KMS-11 (cell line): ENCODE measurements around the gene DOK6.

Experiments used
- H2AFZ ChIP-seq: fragments of 200-600 bp; sonication (generic); 2 replicates; pipeline ENCODE4 v1.6.1; 2016; ENCODE audit warnings: antibody characterized with exemption, mixed run types, low read depth
- H3K27ac ChIP-seq: fragments of 200-600 bp; sonication (generic); 2 replicates; pipeline ENCODE4 v1.6.1; 2016; ENCODE audit warnings: mild to moderate bottlenecking, mixed run types
- H3K27me3 ChIP-seq: fragments of 200-600 bp; sonication (generic); 2 replicates; pipeline ENCODE4 v1.6.1; 2017; ENCODE audit warnings: mild to moderate bottlenecking, low read depth, mixed run types, moderate library complexity; ENCODE audit not compliant: insufficient read depth
- H3K36me3 ChIP-seq: fragments of 200-600 bp; sonication (generic); 2 replicates; pipeline ENCODE4 v1.6.1; 2017; ENCODE audit warnings: mild to moderate bottlenecking, mixed run types; ENCODE audit not compliant: insufficient read depth
- H3K4me1 ChIP-seq: fragments of 200-600 bp; sonication (generic); 2 replicates; pipeline ENCODE4 v1.6.1; 2016; ENCODE audit warnings: mild to moderate bottlenecking, low read depth, mixed run types; ENCODE audit not compliant: poor library complexity, severe bottlenecking
- H3K4me2 ChIP-seq: fragments of 200-600 bp; sonication (generic); 2 replicates; pipeline ENCODE4 v1.7.0; 2016; ENCODE audit warnings: mild to moderate bottlenecking, mixed run types
- H3K4me3 ChIP-seq: fragments of 200-600 bp; sonication (generic); IDR thresholded peaks from 2 replicates; pipeline ENCODE4 v1.6.1; 2017; ENCODE audit warnings: low read depth, low read length, mixed read lengths; ENCODE audit not compliant: insufficient read depth
- H3K79me2 ChIP-seq: fragments of 200-600 bp; sonication (generic); 2 replicates; pipeline ENCODE4 v1.6.1; 2016; ENCODE audit warnings: low read depth, mixed run types; ENCODE audit not compliant: insufficient read depth
- H3K9ac ChIP-seq: fragments of 200-600 bp; sonication (generic); 2 replicates; pipeline ENCODE4 v1.6.1; 2016; ENCODE audit warnings: mild to moderate bottlenecking, mixed run types
- H4K20me1 ChIP-seq: fragments of 200-600 bp; sonication (generic); 2 replicates; pipeline ENCODE4 v1.6.1; 2016; ENCODE audit warnings: mild to moderate bottlenecking, mixed run types; ENCODE audit not compliant: insufficient read depth
- CTCF ChIP-seq: fragments of 200-600 bp; sonication (generic); conservative IDR thresholded peaks from 2 replicates; pipeline ENCODE4 v1.6.1; 2017; ENCODE audit warnings: low read depth, mild to moderate bottlenecking, antibody characterized with exemption, low read length, moderate library complexity, mixed read lengths

DOK6 gene

GRCh38 chr18:69364930-69365329 is 35.8 kb upstream of the DOK6 start:
- Histone ChIP-seq H3K4me3 (no peak overlapping the region), H2AFZ (no peak overlapping the region), H3K4me1 (no peaks in the 10 kb centered on the region), H3K36me3 (no peaks in the 10 kb centered on the region), H3K4me2 (no peak overlapping the region), H3K79me2 (no peaks in the 10 kb centered on the region), H3K9ac (no peak overlapping the region), H3K27ac (no peak overlapping the region), H4K20me1 (no peaks in the 10 kb centered on the region), H3K27me3 (no peaks in the 10 kb centered on the region)
- no peak for TF ChIP-seq CTCF

GRCh38 chr18:69365658-69366057 is 35.0 kb upstream of the DOK6 start:
- H4K20me1 ChIP-seq, result no peaks in the 10 kb centered on the region
- no peak overlapping the region for H2AFZ ChIP-seq

GRCh38 chr18:69367104-69367503 is 33.6 kb upstream of the DOK6 start:
- H3K4me3 ChIP-seq, result no peak overlapping the region
- no peak overlapping the region for H2AFZ ChIP-seq
- no peaks in the 10 kb centered on the region for H3K36me3 ChIP-seq
- no peak overlapping the region for H3K4me2 ChIP-seq
- H3K9ac ChIP-seq, result no peak overlapping the region
- no peaks in the 10 kb centered on the region for H3K79me2 ChIP-seq
- no peak for TF ChIP-seq CTCF
- H3K27ac ChIP-seq, result no peak overlapping the region
- H3K27me3 ChIP-seq, result no peaks in the 10 kb centered on the region
- no peaks in the 10 kb centered on the region for H3K4me1 ChIP-seq
- no peaks in the 10 kb centered on the region for H4K20me1 ChIP-seq

More at GRCh38 chr18:69365658-69366057, 35.0 kb upstream of the DOK6 start:
- Histone ChIP-seq H3K4me2 (no peak overlapping the region), H3K9ac (no peak overlapping the region), H3K27ac (no peak overlapping the region), H3K27me3 (no peaks in the 10 kb centered on the region), H3K36me3 (no peaks in the 10 kb centered on the region), H3K4me1 (no peaks in the 10 kb centered on the region), H3K4me3 (no peak overlapping the region), H3K79me2 (no peaks in the 10 kb centered on the region)
- no peak for TF ChIP-seq CTCF

- Histone ChIP-seq H3K36me3 (no peaks in the 10 kb centered on the region), H3K27me3 (no peaks in the 10 kb centered on the region), H4K20me1 (no peaks in the 10 kb centered on the region), H2AFZ (no peak overlapping the region), H3K4me2 (no peak overlapping the region), H3K4me3 (no peak overlapping the region), H3K79me2 (no peaks in the 10 kb centered on the region), H3K27ac (no peak overlapping the region), H3K4me1 (no peaks in the 10 kb centered on the region), H3K9ac (no peak overlapping the region)
- TF ChIP-seq CTCF, result no peak
Observed at GRCh38 chr18:69371729-69372128, 29.0 kb upstream of the DOK6 start.

GRCh38 chr18:69380324-69380723 is 20.4 kb upstream of the DOK6 start:
- no peak overlapping the region for H3K27ac ChIP-seq
- no peaks in the 10 kb centered on the region for H4K20me1 ChIP-seq
- H3K36me3 ChIP-seq, result no peaks in the 10 kb centered on the region
- no peak overlapping the region for H3K9ac ChIP-seq
- no peaks in the 10 kb centered on the region for H3K4me1 ChIP-seq
- H3K4me3 ChIP-seq, result no peak overlapping the region
- H3K4me2 ChIP-seq, result no peak overlapping the region
- H3K27me3 ChIP-seq, result no peaks in the 10 kb centered on the region
- H2AFZ ChIP-seq, result no peak overlapping the region
- no peaks in the 10 kb centered on the region for H3K79me2 ChIP-seq
- no peak for TF ChIP-seq CTCF
